Parathyroid adenoma (tissue), 2 donors: ENCODE data around the gene SNCG.

Experiments used
- H2AFZ ChIP-seq: fragments of 300-600 bp; sonication (generic); one replicate; pipeline ENCODE4 v1.7.0; 2017; ENCODE audit warnings: antibody characterized with exemption, mild to moderate bottlenecking
- H3K27ac ChIP-seq: fragments of 300-600 bp; sonication (generic); one replicate; pipeline ENCODE4 v1.7.0; 2017
- H3K27me3 ChIP-seq: fragments of 300-600 bp; sonication (generic); one replicate; pipeline ENCODE4 v1.7.0; 2017; ENCODE audit warnings: low read length; ENCODE audit not compliant: control insufficient read depth, insufficient read depth
- H3K36me3 ChIP-seq: fragments of 300-600 bp; sonication (generic); one replicate; pipeline ENCODE4 v1.7.0; 2017; ENCODE audit warnings: low read length; ENCODE audit not compliant: control insufficient read depth, insufficient read depth
- H3K4me1 ChIP-seq: fragments of 300-600 bp; sonication (generic); one replicate; pipeline ENCODE4 v1.7.0; 2017; ENCODE audit warnings: control low read depth
- H3K4me2 ChIP-seq: fragments of 300-600 bp; sonication (generic); one replicate; pipeline ENCODE4 v1.7.0; 2017; ENCODE audit warnings: low read length
- H3K4me3 ChIP-seq: fragments of 300-600 bp; sonication (generic); one replicate; pipeline ENCODE4 v1.7.0; 2017; ENCODE audit warnings: low read depth, low read length
- H3K79me2 ChIP-seq: fragments of 300-600 bp; sonication (generic); one replicate; pipeline ENCODE4 v1.7.0; 2017; ENCODE audit warnings: control low read depth
- H3K9ac ChIP-seq: fragments of 300-600 bp; sonication (generic); one replicate; pipeline ENCODE4 v1.7.0; 2017; ENCODE audit warnings: mild to moderate bottlenecking
- H3K9me3 ChIP-seq: fragments of 300-600 bp; sonication (generic); one replicate; pipeline ENCODE4 v1.7.0; 2017; ENCODE audit warnings: low read length; ENCODE audit not compliant: control insufficient read depth
- CTCF ChIP-seq: fragments of 300-600 bp; sonication (generic); IDR thresholded peaks from one replicate; pipeline ENCODE4 v1.7.0; 2017; ENCODE audit warnings: antibody characterized with exemption, mild to moderate bottlenecking
- donor health status: primary hyperparathyroidism.

Gene SNCG

DNA sequence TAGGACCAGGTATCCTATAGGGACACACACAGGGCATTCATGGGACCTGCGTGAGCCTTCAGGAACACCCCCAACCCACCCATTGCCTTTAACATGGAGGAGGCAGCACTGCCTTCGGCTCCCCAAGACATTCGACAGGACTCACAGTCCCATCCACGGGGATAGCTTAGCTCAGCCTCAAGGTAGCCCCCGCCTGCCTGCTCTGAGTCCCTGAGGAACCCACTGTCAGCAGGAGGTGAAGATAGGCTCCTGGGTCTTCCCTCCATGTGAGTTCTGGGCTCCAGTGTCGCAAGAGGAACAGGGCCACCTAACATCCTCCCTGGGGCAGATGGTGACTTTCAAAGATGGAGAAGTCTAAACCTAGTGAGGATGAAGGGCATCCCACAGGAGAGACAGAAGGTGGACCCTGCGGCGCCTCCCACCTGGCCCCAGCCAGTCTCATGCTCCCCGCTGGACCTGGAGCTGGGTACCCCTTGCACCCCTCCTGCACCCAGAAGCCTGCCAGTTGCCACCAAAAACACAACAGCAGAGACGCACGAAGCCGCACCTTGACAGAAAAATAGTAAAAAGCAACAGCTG lies 5.0 kb downstream of the SNCG start:
- no peak overlapping the region for H3K4me3 ChIP-seq
- no peak overlapping the region for H3K4me2 ChIP-seq
- no peak overlapping the region for H2AFZ ChIP-seq
- H3K9ac ChIP-seq: no peak overlapping the region
- H3K4me1 ChIP-seq: no peaks in the 10 kb centered on the region
- H3K36me3 ChIP-seq: no peaks in the 10 kb centered on the region
- no peaks in the 10 kb centered on the region for H3K27me3 ChIP-seq
- H3K79me2 ChIP-seq: no peaks in the 10 kb centered on the region
- H3K27ac ChIP-seq: no peak overlapping the region
- TF ChIP-seq CTCF: no peak
- no peaks in the 10 kb centered on the region for H3K9me3 ChIP-seq

GRCh38 chr10:86964061-86964846 lies 5.9 kb downstream of the SNCG start:
- no peaks in the 10 kb centered on the region for H3K36me3 ChIP-seq
- no peaks in the 10 kb centered on the region for H3K27me3 ChIP-seq
- TF ChIP-seq CTCF: no peak
- no peak overlapping the region for H3K9ac ChIP-seq
- no peak overlapping the region for H2AFZ ChIP-seq
- H3K79me2 ChIP-seq: no peaks in the 10 kb centered on the region
- no peaks in the 10 kb centered on the region for H3K4me1 ChIP-seq
- no peak overlapping the region for H3K4me3 ChIP-seq
- H3K27ac ChIP-seq: no peak overlapping the region
- no peak overlapping the region for H3K4me2 ChIP-seq
- H3K9me3 ChIP-seq: no peaks in the 10 kb centered on the region

GRCh38 chr10:86964847-86965190 lies 6.4 kb downstream of the SNCG start:
- no peak for TF ChIP-seq CTCF
- Histone ChIP-seq H2AFZ (no peak overlapping the region), H3K4me1 (no peaks in the 10 kb centered on the region), H3K27me3 (no peaks in the 10 kb centered on the region), H3K4me2 (no peak overlapping the region), H3K36me3 (no peaks in the 10 kb centered on the region), H3K4me3 (no peak overlapping the region), H3K27ac (no peak overlapping the region), H3K79me2 (no peaks in the 10 kb centered on the region), H3K9ac (no peak overlapping the region), H3K9me3 (no peaks in the 10 kb centered on the region)

DNA sequence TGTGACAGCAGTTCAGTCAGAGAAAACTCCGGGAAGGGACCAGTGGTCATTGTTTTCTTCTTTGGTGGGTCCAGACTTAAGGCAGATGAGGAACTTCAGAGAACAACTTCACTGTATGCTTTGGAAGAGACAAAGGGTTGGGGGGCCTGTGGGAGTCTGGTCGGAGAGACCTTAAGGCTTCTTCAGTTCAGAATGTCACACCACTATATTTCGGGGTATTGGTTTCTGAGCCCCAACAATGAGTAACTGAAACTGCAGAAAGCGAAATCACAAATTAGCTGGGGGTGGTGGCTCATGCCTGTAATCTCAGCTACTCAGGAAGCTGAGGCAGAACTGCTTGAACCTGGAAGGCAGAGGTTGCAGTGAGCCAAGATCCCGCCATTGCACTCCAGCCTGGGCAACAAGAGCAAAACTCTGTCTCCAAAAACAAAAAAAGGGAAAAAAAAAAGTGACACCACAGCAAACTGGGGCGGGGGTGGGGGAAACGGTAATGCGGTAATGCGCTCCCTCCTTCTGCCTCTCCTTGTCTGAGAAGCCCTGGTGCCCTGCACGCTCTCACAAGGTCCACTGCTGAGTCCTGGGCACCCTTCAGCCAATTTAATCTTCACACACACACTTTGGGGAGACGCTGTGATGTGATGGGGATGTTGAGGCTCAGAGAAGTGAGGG lies 7.7 kb downstream of the SNCG start:
- Histone ChIP-seq H3K4me1 (no peaks in the 10 kb centered on the region), H3K9me3 (no peaks in the 10 kb centered on the region), H3K9ac (no peak overlapping the region), H3K27ac (no peak overlapping the region), H3K4me3 (no peak overlapping the region), H3K27me3 (no peaks in the 10 kb centered on the region), H3K79me2 (no peaks in the 10 kb centered on the region), H3K36me3 (no peaks in the 10 kb centered on the region), H3K4me2 (no peak overlapping the region), H2AFZ (peak overlapping the region; percentile 40)
- TF ChIP-seq CTCF: no peak
